CD14-positive monocyte (primary cell): ENCODE results near the gene UGT8. TPM values are rescaled to one million over a fixed set of nuclear protein-coding genes. Genes with fewer than 3 reads are reported as not detected.

Experiments used
- DNase-seq, 3 donors: peaks; one replicate each; pipeline ENCODE4 v3.0.0-alpha.2; 2011 to 2022
- H2AFZ ChIP-seq: 2 replicates; pipeline ENCODE4 v1.6.0; 2012; ENCODE audit warnings: mild to moderate bottlenecking, low read depth, low read length, inconsistent platforms; ENCODE audit not compliant: insufficient read depth, poor library complexity, severe bottlenecking
- H3K27ac ChIP-seq, 2 donors: 1 replicate in 1 of 2; 2 replicates in 1 of 2; pipeline ENCODE4 v1.5.1; 2012 to 2013; ENCODE audit warnings: low read length in 2 of 2, control low read depth in 1 of 2, inconsistent platforms in 1 of 2, low read depth in 1 of 2, mild to moderate bottlenecking in 1 of 2
- H3K27me3 ChIP-seq, 2 donors: one replicate each; pipeline versions ENCODE4 v1.6.0 to v1.6.1; 2011 to 2013; ENCODE audit warnings: low read length in 2 of 2; ENCODE audit not compliant: control insufficient read depth in 2 of 2, insufficient read depth in 2 of 2
- H3K36me3 ChIP-seq, 2 donors: replicated peaks in 1 of 2; 1 replicate in 1 of 2; 2 replicates in 1 of 2; pipeline versions ENCODE4 v1.5.1 to v1.6.1; 2012 to 2013; ENCODE audit warnings: low read length in 2 of 2, control low read depth in 1 of 2, inconsistent platforms in 1 of 2, mild to moderate bottlenecking in 1 of 2; ENCODE audit not compliant: insufficient read depth in 2 of 2, control insufficient read depth in 1 of 2
- H3K4me1 ChIP-seq, 2 donors: 1 replicate in 1 of 2; 2 replicates in 1 of 2; pipeline versions ENCODE4 v1.5.1 to v1.6.1; 2012 to 2013; ENCODE audit warnings: low read length in 2 of 2, control low read depth in 1 of 2, inconsistent platforms in 1 of 2, mild to moderate bottlenecking in 1 of 2, moderate library complexity in 1 of 2; ENCODE audit not compliant: insufficient read depth in 2 of 2, control insufficient read depth in 1 of 2
- H3K4me2 ChIP-seq: replicated peaks from 2 replicates; pipeline ENCODE3; 2012; ENCODE audit warnings: low read length, moderate library complexity, mild to moderate bottlenecking; ENCODE audit not compliant: poor library complexity, severe bottlenecking; ENCODE audit errors: extremely low read depth
- H3K4me3 ChIP-seq, 3 experiments: fragments of 200-600 bp in 1 of 3; sonication (generic) in 1 of 3; replicated peaks in 1 of 3; 1 replicate in 2 of 3; 2 replicates in 1 of 3; pipeline ENCODE4 v1.5.1; 2011 to 2013; ENCODE audit warnings: low read length in 3 of 3, mild to moderate bottlenecking in 3 of 3, control low read depth in 2 of 3, low read depth in 2 of 3, inconsistent platforms in 1 of 3, moderate library complexity in 1 of 3
- H3K79me2 ChIP-seq: 2 replicates; pipeline ENCODE4 v1.6.0; 2012; ENCODE audit warnings: mild to moderate bottlenecking, control low read depth, inconsistent platforms, low read length, moderate library complexity; ENCODE audit not compliant: insufficient read depth
- H3K9ac ChIP-seq: 2 replicates; pipeline ENCODE4 v1.6.0; 2017; ENCODE audit warnings: low read length, mild to moderate bottlenecking; ENCODE audit not compliant: insufficient read depth, poor library complexity, severe bottlenecking
- H3K9me3 ChIP-seq, 2 donors: replicated peaks in 1 of 2; 1 replicate in 1 of 2; 2 replicates in 1 of 2; pipeline versions ENCODE4 v1.5.1 to v1.6.1; 2012 to 2013; ENCODE audit warnings: low read length in 2 of 2, control low read depth in 1 of 2; ENCODE audit not compliant: control insufficient read depth in 1 of 2, insufficient read depth in 1 of 2
- H4K20me1 ChIP-seq: 2 replicates; pipeline ENCODE4 v1.6.0; 2012; ENCODE audit warnings: mild to moderate bottlenecking, low read length, control low read depth, moderate library complexity; ENCODE audit not compliant: insufficient read depth
- H3K27ac Mint-ChIP-seq, 7 donors: one replicate each; pipeline ENCODE4 v1.8.0; 2020; ENCODE audit warnings: mild to moderate bottlenecking in 7 of 7, mixed read lengths in 7 of 7, moderate library complexity in 6 of 7, inconsistent platforms in 2 of 7
- H3K27me3 Mint-ChIP-seq, 3 donors: one replicate each; pipeline ENCODE4 v1.8.0; 2021 to 2022; ENCODE audit warnings: low read depth in 3 of 3, mild to moderate bottlenecking in 3 of 3, mixed read lengths in 3 of 3, moderate library complexity in 3 of 3, inconsistent platforms in 1 of 3
- H3K36me3 Mint-ChIP-seq, 2 donors: one replicate each; pipeline ENCODE4 v1.8.0; 2020; ENCODE audit warnings: mixed read lengths in 2 of 2, inconsistent platforms in 1 of 2, mild to moderate bottlenecking in 1 of 2
- H3K4me1 Mint-ChIP-seq: one replicate; pipeline ENCODE4 v1.8.0; 2020; ENCODE audit warnings: mild to moderate bottlenecking, mixed read lengths
- H3K4me3 Mint-ChIP-seq, 2 donors: one replicate each; pipeline ENCODE4 v1.8.0; 2020; ENCODE audit warnings: mild to moderate bottlenecking in 2 of 2, mixed read lengths in 2 of 2, moderate library complexity in 1 of 2
- H3K9me3 Mint-ChIP-seq, 7 donors: one replicate each; pipeline ENCODE4 v1.8.0; 2020 to 2022; ENCODE audit warnings: mixed read lengths in 7 of 7, mild to moderate bottlenecking in 6 of 7, moderate library complexity in 6 of 7, inconsistent platforms in 2 of 7
- WGBS: methylation state at CpG from one replicate; pipeline ENCODE4 v1.1.5; 2013; ENCODE audit warnings: missing lambda C conversion rate; ENCODE audit not compliant: insufficient coverage; 5-methylcytosine and 5-hydroxymethylcytosine counted together
- intact Hi-C, 2 donors: fragments of 100-400 bp; cut with micrococcal nuclease; formaldehyde crosslinking; loops; one replicate each; pipeline versions ENCODE4 v1.15.0 to v1.15.1; 2023
- polyA plus RNA-seq, 3 donors: library from polyadenylated mRNA; depleted of rRNA in 1 of 3; unstranded in 2 of 3; stranded (reverse) in 1 of 3; fragments of 300-500 nt in 2 of 3; fragments of >200 nt in 1 of 3; fragmentation: Illumina TruSeq in 2 of 3; gene quantifications; 1 replicate in 2 of 3; 2 replicates in 1 of 3; pipeline ENCODE4 v1.2.3, GENCODE V29; 2012 to 2021
- TF ChIP-seq, protein P1 (sequence below): fragments of 200-600 bp; IDR thresholded peaks from one replicate; pipeline ENCODE4 v1.8.0; 2022; ENCODE audit warnings: antibody characterized with exemption, mild to moderate bottlenecking

The UGT8 gene
- polyA plus RNA-seq, 3 donors, result not detected

DNA sequence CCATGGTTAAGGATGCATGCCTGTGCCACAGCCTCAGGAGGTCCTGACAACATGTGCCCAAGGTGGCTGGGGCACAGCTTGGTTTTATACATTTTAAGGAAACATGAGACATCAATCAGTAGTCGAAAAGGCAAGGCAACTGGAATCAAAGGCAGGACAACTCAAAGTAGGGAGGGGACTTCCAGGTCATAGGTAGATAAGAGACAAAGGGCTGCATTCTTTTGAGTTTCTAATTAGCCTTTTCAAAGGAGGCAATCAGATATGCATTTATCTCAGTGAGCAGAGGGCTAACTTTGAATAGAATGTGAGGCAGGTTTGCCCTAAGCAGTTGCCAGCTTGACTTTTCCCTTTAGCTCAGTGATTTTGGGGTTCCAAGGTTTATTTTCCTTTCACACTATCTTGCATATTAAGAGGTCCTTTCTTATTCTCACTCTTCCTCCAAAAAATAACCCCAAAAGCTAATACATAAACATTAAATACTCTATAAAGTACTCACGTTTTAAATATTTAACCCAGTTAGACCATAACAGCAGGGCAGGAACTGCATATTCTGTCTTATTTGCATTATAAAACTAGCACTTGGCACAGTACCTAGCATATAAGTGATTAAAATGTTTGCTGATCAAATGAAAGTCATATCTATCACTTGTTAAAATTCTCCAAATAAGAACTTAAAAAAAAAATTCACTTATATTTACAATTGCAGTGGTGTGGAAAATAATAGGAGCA is 36.3 kb upstream of the UGT8 start:
- Histone ChIP-seq H3K4me1 (no peaks in the 10 kb centered on the region), H3K4me3 (no peak overlapping the region), H3K9me3 (peaks cover 11 to 18% of the 10 kb centered on the region in 2 donors), H3K27ac (no peak overlapping the region), H2AFZ (no peak overlapping the region), H3K9ac (no peak overlapping the region), H4K20me1 (no peaks in the 10 kb centered on the region), H3K79me2 (no peaks in the 10 kb centered on the region), H3K27me3 (no peaks in the 10 kb centered on the region), H3K4me2 (no peak overlapping the region), H3K36me3 (no peaks in the 10 kb centered on the region)
- H3K27me3 Mint-ChIP-seq, result no peaks in the 10 kb centered on the region
- H3K9me3 Mint-ChIP-seq, result peaks cover 0 to 7% (median 5%) of the 10 kb centered on the region in 7 donors
- no peak overlapping the region for H3K27ac Mint-ChIP-seq
- no peaks in the 10 kb centered on the region for H3K36me3 Mint-ChIP-seq
- H3K4me3 Mint-ChIP-seq, result no peak overlapping the region
- intact Hi-C loops, result no loop called here
- 40% methylated on average over 1 of the region's 2 CpGs for WGBS
- DNase-seq, result no peak
- H3K4me1 Mint-ChIP-seq, result no peaks in the 10 kb centered on the region
- TF ChIP-seq, protein P1, sequence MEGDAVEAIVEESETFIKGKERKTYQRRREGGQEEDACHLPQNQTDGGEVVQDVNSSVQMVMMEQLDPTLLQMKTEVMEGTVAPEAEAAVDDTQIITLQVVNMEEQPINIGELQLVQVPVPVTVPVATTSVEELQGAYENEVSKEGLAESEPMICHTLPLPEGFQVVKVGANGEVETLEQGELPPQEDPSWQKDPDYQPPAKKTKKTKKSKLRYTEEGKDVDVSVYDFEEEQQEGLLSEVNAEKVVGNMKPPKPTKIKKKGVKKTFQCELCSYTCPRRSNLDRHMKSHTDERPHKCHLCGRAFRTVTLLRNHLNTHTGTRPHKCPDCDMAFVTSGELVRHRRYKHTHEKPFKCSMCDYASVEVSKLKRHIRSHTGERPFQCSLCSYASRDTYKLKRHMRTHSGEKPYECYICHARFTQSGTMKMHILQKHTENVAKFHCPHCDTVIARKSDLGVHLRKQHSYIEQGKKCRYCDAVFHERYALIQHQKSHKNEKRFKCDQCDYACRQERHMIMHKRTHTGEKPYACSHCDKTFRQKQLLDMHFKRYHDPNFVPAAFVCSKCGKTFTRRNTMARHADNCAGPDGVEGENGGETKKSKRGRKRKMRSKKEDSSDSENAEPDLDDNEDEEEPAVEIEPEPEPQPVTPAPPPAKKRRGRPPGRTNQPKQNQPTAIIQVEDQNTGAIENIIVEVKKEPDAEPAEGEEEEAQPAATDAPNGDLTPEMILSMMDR, result no peak

DNA sequence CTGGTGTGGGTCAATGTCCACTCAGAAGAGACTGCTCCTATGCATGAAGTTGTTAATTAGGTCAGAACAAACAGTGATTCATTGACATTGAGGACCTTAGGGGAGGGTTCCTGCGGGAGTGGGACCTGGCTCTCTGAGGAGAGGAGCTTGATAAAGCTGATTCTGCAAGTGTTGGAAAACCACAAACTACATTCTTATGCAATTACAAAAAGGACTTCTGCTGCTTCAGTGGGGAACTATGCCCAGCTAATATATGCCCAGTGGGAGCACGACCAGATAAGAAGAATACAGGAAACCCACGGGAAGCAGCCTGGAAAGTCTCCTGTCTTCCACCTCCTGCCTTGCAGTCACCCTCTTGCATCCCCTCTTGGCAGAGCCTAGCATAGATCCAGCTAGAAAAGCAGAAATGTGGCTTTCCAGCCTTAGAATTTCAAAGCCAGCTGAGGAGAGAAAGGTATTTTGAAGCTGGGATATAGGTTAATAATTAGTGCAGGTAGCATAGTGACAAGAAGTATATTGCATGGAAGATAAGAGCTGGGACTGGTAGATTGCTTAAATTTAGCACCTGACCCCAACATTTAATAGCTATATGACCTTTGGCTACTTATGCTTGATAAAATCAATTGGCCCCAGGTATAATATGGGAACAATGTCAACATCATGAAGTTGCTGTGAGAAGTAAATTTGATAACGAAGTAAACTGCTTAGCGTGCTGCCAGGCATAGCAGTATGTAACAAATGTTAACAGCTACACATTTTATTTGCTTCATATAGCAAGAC is 34.9 kb upstream of the UGT8 start:
- Mint-ChIP-seq H3K27me3 (peaks cover 0 to 2% (median 0%) of the 10 kb centered on the region in 3 donors), H3K9me3 (peaks cover 0 to 6% (median 3%) of the 10 kb centered on the region in 7 donors), H3K27ac (no peak overlapping the region), H3K4me3 (no peak overlapping the region), H3K4me1 (no peaks in the 10 kb centered on the region), H3K36me3 (no peaks in the 10 kb centered on the region)
- intact Hi-C loops, result no loop called here
- no peak overlapping the region for H3K27ac ChIP-seq
- TF ChIP-seq, protein P1, result no peak
- H3K27me3 ChIP-seq, result no peaks in the 10 kb centered on the region
- H3K36me3 ChIP-seq, result no peaks in the 10 kb centered on the region
- no peak overlapping the region for H3K4me2 ChIP-seq
- peaks cover 9 to 11% of the 10 kb centered on the region in 2 donors for H3K9me3 ChIP-seq
- H3K9ac ChIP-seq, result no peak overlapping the region
- no peaks in the 10 kb centered on the region for H3K4me1 ChIP-seq
- WGBS, result 18% methylated on average over 2 of the region's 5 CpGs
- no peaks in the 10 kb centered on the region for H3K79me2 ChIP-seq
- no peak for DNase-seq
- no peak overlapping the region for H2AFZ ChIP-seq
- no peaks in the 10 kb centered on the region for H4K20me1 ChIP-seq
- H3K4me3 ChIP-seq, result no peak overlapping the region
